DMS153 (cell line): ENCODE results near the gene CYP4A11.
"Not testable (repeated sequence)": the region's sequence is repeated elsewhere in the genome, so short reads cannot be mapped to it uniquely, and the experiment has no call there.

Source experiments
- DNase-seq: peaks from one replicate; lab custom pipeline; 2025; lab: John Stamatoyannopoulos, UW

CYP4A11 gene

GRCh38 chr1:46941135-46941694 lies at the start of gene CYP4A11:
CYP4A11 (minus strand) TSS chr1:46941476; CDS start chr1:46941433, 43 bp downstream.
- no peak for DNase-seq

- not testable (repeated sequence) for DNase-seq
Observed at GRCh38 chr1:46990541-46990940, 49.3 kb upstream of the CYP4A11 start.

GRCh38 chr1:46983830-46984586 lies 42.7 kb upstream of the CYP4A11 start:
- peak; percentile 27 for DNase-seq

GRCh38 chr1:46983166-46983829 lies 42.0 kb upstream of the CYP4A11 start:
- peak; percentile 68 for DNase-seq

- DNase-seq: no peak
Observed at GRCh38 chr1:46969014-46969619, 27.8 kb upstream of the CYP4A11 start.

GRCh38 chr1:46962272-46962671 lies 21.0 kb upstream of the CYP4A11 start:
- not testable (repeated sequence) for DNase-seq

- DNase-seq: no peak
Observed at GRCh38 chr1:46961066-46961758, 19.9 kb upstream of the CYP4A11 start.

- no peak for DNase-seq
Observed at GRCh38 chr1:46960250-46960649, 19.0 kb upstream of the CYP4A11 start.

GRCh38 chr1:46955116-46955515 lies 13.8 kb upstream of the CYP4A11 start:
- not testable (repeated sequence) for DNase-seq

- not testable (repeated sequence) for DNase-seq
Observed at GRCh38 chr1:46953847-46954246, 12.6 kb upstream of the CYP4A11 start.

- not testable (repeated sequence) for DNase-seq
Observed at GRCh38 chr1:46949417-46949666, 8.1 kb upstream of the CYP4A11 start.

GRCh38 chr1:46948629-46949416 lies 7.5 kb upstream of the CYP4A11 start:
- DNase-seq: no peak

GRCh38 chr1:46947706-46948105 lies 6.4 kb upstream of the CYP4A11 start:
- not testable (repeated sequence) for DNase-seq

- DNase-seq: no peak
Observed at GRCh38 chr1:46942086-46942485, 810 bp upstream of the CYP4A11 start.

- DNase-seq: no peak
Observed at GRCh38 chr1:46940307-46940706, 969 bp downstream of the CYP4A11 start.

GRCh38 chr1:46937270-46937669 lies 4.0 kb downstream of the CYP4A11 start:
- DNase-seq: no peak

- DNase-seq: no peak
Observed at GRCh38 chr1:46936788-46937187, 4.5 kb downstream of the CYP4A11 start.

GRCh38 chr1:46934852-46935251 lies 6.4 kb downstream of the CYP4A11 start:
- DNase-seq: not testable (repeated sequence)

GRCh38 chr1:46932020-46932419 lies 9.3 kb downstream of the CYP4A11 start:
- DNase-seq: not testable (repeated sequence)

GRCh38 chr1:46931151-46931550 lies 10.1 kb downstream of the CYP4A11 start:
- no peak for DNase-seq

GRCh38 chr1:46927249-46927835 lies 13.9 kb downstream of the CYP4A11 start:
- no peak for DNase-seq
